GM12864 (cell line): ENCODE results near the gene LYPD5.
A peak's percentile ranks its signal among the peaks of the same experiment; 100 is the strongest.
"Not testable (repeated sequence)": the region's sequence is repeated elsewhere in the genome, so short reads cannot be mapped to it uniquely, and the experiment has no call there.

Experiments
- DNase-seq: peaks from one replicate; pipeline ENCODE4 v3.0.0-alpha.2; 2011; ENCODE audit warnings: low read depth
- H3K4me3 ChIP-seq: 2 replicates; pipeline ENCODE4 v1.5.1; 2011; ENCODE audit warnings: mild to moderate bottlenecking, low read depth, low read length, control low read depth
- TF ChIP-seq, protein P1 (sequence below): IDR thresholded peaks from 2 replicates; pipeline ENCODE4 v1.5.1; 2011; ENCODE audit warnings: low read depth, mild to moderate bottlenecking, moderate library complexity, low read length, control low read depth, inconsistent platforms; ENCODE audit errors: missing control alignments

The LYPD5 gene

DNA sequence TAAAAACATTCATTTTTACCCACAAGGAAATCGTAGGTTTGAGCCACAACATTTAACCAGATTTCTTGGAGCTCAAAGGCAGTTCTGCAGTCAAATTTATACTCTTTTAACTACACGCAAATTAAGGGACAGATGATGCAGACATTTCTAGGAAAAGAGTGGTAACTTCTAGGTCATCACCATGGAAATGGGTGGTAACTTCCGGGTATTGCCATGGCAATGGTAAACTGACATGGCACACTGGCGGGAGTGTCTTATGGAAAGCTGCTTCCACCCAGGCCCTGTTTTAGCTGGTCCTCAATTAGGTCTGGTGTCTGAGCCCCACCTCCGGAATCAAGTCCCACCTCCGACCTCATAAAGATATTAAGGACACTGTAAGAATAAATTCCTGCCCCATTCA lies 10.4 kb upstream of the LYPD5 start:
- no peak overlapping the region for H3K4me3 ChIP-seq
- DNase-seq: no peak
- TF ChIP-seq, protein P1, sequence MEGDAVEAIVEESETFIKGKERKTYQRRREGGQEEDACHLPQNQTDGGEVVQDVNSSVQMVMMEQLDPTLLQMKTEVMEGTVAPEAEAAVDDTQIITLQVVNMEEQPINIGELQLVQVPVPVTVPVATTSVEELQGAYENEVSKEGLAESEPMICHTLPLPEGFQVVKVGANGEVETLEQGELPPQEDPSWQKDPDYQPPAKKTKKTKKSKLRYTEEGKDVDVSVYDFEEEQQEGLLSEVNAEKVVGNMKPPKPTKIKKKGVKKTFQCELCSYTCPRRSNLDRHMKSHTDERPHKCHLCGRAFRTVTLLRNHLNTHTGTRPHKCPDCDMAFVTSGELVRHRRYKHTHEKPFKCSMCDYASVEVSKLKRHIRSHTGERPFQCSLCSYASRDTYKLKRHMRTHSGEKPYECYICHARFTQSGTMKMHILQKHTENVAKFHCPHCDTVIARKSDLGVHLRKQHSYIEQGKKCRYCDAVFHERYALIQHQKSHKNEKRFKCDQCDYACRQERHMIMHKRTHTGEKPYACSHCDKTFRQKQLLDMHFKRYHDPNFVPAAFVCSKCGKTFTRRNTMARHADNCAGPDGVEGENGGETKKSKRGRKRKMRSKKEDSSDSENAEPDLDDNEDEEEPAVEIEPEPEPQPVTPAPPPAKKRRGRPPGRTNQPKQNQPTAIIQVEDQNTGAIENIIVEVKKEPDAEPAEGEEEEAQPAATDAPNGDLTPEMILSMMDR: no peak

DNA sequence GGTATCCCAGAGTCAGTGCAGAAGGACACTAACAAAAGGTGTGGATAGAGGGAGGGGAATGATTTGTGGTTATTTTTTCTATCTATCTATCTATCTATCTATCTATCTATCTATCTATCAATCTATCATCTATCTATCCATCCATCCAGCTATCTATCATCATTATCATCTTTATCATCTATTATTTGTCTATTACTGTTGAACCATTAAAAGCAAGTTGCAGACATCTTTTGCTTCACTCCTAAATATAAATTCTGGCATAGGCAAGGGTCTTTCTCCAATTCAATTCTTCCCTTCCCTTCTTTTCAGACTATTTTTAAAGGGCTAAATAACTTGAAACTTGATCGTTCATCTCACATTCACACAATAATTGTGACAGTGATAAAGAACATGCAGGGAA lies 10.0 kb upstream of the LYPD5 start:
- TF ChIP-seq, protein P1: no peak
- no peak for DNase-seq
- H3K4me3 ChIP-seq: no peak overlapping the region

DNA sequence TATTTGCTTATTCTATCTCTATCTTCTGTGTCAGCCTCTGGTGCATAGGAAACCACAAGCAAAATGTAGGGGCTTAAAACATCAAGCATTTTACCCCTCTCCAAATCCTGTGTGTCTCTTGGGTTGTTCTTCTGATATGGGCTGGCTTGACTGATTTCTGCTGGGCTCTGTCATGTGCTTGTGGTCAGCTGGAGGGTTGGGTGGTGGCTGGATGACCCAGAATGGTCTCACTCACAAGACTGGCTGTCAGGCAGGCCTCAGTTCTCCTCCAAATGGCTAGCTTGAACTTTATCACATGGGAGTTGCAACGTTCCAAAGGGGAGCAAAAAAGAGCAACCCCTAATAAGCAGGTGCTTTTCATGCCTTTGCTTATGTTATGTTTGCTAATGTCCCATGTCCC lies 9.6 kb upstream of the LYPD5 start:
- H3K4me3 ChIP-seq: no peak overlapping the region
- no peak for DNase-seq
- TF ChIP-seq, protein P1: no peak

DNA sequence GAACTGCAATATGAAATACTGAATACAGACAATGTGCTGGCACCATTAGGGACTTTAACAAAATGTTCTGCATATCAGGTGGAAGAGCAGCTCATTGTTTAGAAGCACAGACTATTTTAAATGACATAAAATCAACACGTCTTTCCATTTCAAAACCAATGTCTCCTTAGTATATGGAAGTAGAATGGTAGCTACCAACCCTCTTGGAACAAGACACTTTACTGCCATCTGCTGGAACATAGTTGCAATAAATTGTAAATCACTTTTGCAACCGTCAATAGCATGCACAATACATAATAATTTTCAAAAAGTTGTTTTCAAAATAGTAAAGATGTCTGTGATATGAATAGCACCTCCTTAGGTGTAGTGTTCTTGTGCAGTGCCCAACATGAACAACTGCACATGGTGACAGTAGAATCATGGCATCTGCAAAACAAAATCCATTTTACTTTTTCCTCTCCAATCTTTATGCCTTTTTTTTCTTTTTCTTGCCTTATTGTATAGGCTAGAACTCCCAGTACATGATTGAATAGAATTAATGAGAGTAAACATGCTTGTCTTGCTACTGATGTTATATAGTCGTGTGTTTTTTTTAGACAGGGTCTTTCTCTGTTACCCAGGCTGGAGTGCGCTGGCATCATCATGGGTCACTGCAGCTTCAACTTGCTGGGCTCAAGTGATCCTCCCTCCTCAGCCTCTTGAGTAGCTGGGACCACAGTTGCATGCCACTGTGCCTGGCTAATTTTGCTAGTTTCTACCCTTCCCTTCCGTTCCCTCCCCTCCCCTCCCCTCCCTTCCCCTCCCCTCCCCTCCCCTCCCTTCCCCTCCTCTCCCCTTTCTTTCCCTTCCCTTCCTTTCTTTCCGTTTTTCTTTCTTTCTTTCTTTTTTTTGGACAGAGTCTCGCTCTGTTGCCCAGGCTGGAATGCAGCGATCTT lies 7.8 kb upstream of the LYPD5 start:
- peak; percentile 38 for DNase-seq
- TF ChIP-seq, protein P1: peak; percentile 57
- no peak overlapping the region for H3K4me3 ChIP-seq

DNA sequence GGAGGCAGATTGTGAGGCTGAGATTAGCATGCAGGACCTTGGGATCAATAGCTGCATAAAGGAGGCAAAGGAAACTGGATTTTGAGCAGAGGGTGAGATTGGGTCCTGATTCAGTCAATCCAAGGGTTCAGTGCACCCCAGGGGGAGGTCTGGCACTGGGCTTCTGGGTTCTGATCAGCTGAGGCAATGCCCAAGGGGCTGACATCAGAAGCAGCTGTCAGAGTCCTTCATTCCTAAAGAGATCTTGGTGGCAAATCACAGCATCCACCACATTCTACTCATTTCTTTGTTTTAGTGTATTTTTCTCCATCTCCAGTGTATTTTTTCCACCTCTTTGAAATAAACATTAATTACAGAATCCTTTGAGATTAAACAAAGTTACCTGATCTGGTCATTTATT lies 5.4 kb upstream of the LYPD5 start:
- TF ChIP-seq, protein P1: no peak
- no peak overlapping the region for H3K4me3 ChIP-seq
- DNase-seq: no peak

DNA sequence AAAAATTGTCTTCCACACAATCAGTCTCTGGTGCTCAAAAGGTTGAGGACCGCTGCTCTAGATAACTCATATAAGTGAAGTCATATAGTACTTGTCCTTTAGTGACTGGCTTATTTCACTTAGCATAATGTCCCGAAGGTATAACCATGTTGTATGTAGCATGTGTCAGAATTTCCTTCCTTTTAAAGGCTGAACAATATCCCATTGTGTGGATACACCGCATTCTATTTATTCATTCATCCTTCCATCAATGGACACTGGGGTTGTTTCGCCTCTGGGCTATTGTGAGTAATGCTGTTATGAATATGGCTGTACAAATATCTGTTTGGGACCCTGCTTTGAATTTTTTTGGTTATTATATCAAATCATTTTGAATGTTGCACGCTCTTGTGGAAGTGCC lies 4.6 kb upstream of the LYPD5 start:
- TF ChIP-seq, protein P1: no peak
- H3K4me3 ChIP-seq: no peak overlapping the region
- DNase-seq: no peak

DNA sequence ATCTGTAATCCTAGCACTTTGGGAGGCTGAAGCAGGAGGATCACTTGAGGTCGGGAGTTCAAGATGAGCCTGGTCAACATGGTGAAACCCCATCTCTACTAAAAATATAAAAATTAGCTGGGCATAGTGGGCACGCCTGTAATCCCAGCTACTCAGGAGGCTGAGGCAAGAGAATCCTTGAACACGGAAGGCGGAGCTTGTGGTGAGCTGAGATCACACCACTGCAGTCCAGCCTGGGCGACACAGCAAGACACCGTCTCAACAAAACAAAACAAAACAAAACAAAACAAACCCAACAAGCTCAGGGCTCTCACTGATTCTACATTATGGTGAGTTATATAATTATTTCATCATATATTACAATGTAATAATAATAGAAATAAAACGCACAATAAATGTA lies 4.2 kb upstream of the LYPD5 start:
- not testable (repeated sequence) for H3K4me3 ChIP-seq, DNase-seq
